ENCODE measurements around the gene TACC3. TPM values are rescaled to one million over a fixed set of nuclear protein-coding genes. Genes with fewer than 3 reads are reported as not detected.
"Not testable (repeated sequence)": the region's sequence is repeated elsewhere in the genome, so short reads cannot be mapped to it uniquely, and the experiment has no call there.

Gene TACC3
- total RNA-seq: 8.3 TPM

- peak; percentile 96 for DNase-seq (ENCODE audit: low spot score)
These were observed at the start of gene TACC3, which contains the start of gene TMEM129 for GRCh38 chr4:1721003-1721665. TSS of gene TACC3 (plus strand) at chr4:1721521. CDS start at chr4:1723422, 1,901 bp downstream. TSS of gene TMEM129 (minus strand) at chr4:1721323. CDS start at chr4:1720837, 486 bp downstream.

- DNase-seq (ENCODE audit: low spot score): no peak
These were observed 47.6 kb upstream of the TACC3 start for GRCh38 chr4:1673671-1674070.

- DNase-seq (ENCODE audit: low spot score): no peak
These were observed 46.6 kb upstream of the TACC3 start for GRCh38 chr4:1674682-1675081.

GRCh38 chr4:1675136-1675801 is 46.1 kb upstream of the TACC3 start:
- DNase-seq (ENCODE audit: low spot score): no peak

GRCh38 chr4:1675802-1676137 is 45.6 kb upstream of the TACC3 start:
- no peak for DNase-seq (ENCODE audit: low spot score)

GRCh38 chr4:1676605-1677525 is 44.5 kb upstream of the TACC3 start:
- no peak for DNase-seq (ENCODE audit: low spot score)

- DNase-seq (ENCODE audit: low spot score): no peak
These were observed 43.1 kb upstream of the TACC3 start for GRCh38 chr4:1678244-1678643.

- DNase-seq (ENCODE audit: low spot score): no peak
These were observed 38.5 kb upstream of the TACC3 start for GRCh38 chr4:1682860-1683259.

GRCh38 chr4:1683261-1683735 is 38.0 kb upstream of the TACC3 start:
- DNase-seq (ENCODE audit: low spot score): no peak

- DNase-seq (ENCODE audit: low spot score): no peak
These were observed 37.4 kb upstream of the TACC3 start, which contains the start of gene FAM53A for GRCh38 chr4:1683736-1684505. TSS of gene FAM53A (minus strand) at chr4:1684313. CDS start at chr4:1668741, 15,572 bp downstream.

- peak; percentile 91 for DNase-seq (ENCODE audit: low spot score)
These were observed 36.7 kb upstream of the TACC3 start for GRCh38 chr4:1684506-1685234.

GRCh38 chr4:1685235-1686150 is 35.8 kb upstream of the TACC3 start:
- no peak for DNase-seq (ENCODE audit: low spot score)

GRCh38 chr4:1686440-1687036 is 34.8 kb upstream of the TACC3 start:
- DNase-seq (ENCODE audit: low spot score): no peak

- no peak for DNase-seq (ENCODE audit: low spot score)
These were observed 30.6 kb upstream of the TACC3 start for GRCh38 chr4:1690698-1691097.

GRCh38 chr4:1691737-1692373 is 29.5 kb upstream of the TACC3 start:
- no peak for DNase-seq (ENCODE audit: low spot score)

- peak; percentile 67 for DNase-seq (ENCODE audit: low spot score)
These were observed 28.0 kb upstream of the TACC3 start for GRCh38 chr4:1693131-1693896.

GRCh38 chr4:1695913-1696312 is 25.4 kb upstream of the TACC3 start:
- no peak for DNase-seq (ENCODE audit: low spot score)

- not testable (repeated sequence) for DNase-seq (ENCODE audit: low spot score)
These were observed 19.6 kb upstream of the TACC3 start for GRCh38 chr4:1701671-1702070.
